ENCODE data around the gene PLD6. TPM values are rescaled to one million over a fixed set of nuclear protein-coding genes. Genes with fewer than 3 reads are reported as not detected.
A peak's percentile ranks its signal among the peaks of the same experiment; 100 is the strongest.

Gene PLD6
- total RNA-seq, 1 donor from 2014 or later = 9.2 TPM

- no peak for DNase-seq
These were observed 51.6 kb downstream of the PLD6 start for GRCh38 chr17:17154556-17154955.

- DNase-seq = no peak
These were observed 52.4 kb downstream of the PLD6 start for GRCh38 chr17:17153709-17154108.

GRCh38 chr17:17153071-17153470 is 53.1 kb downstream of the PLD6 start:
- DNase-seq = no peak

GRCh38 chr17:17152385-17152784 is 53.7 kb downstream of the PLD6 start:
- no peak for DNase-seq

GRCh38 chr17:17151962-17152361 is 54.2 kb downstream of the PLD6 start:
- peak; percentile 92 for DNase-seq

- no peak for DNase-seq
These were observed 54.6 kb downstream of the PLD6 start for GRCh38 chr17:17151541-17151940.

GRCh38 chr17:17151055-17151454 is 55.1 kb downstream of the PLD6 start:
- DNase-seq = no peak

Small RNA genes lying within 50 kb of the gene (small RNA-seq; reads per million reads assigned to genes)
- gene RNU6-767P = not detected

Other genes with a start within 250 kb of the PLD6 start
- not detected for gene TNFRSF13B, start 234.2 kb downstream of the PLD6 start, total RNA-seq
- gene MPRIP, start 163.9 kb downstream of the PLD6 start, total RNA-seq = 126 TPM
- 29.3 TPM for gene FLCN, start 30.8 kb upstream of the PLD6 start, total RNA-seq
- gene COPS3, start 74.9 kb upstream of the PLD6 start, total RNA-seq = 113 TPM
- 5.6 TPM for gene NT5M, start 97.0 kb upstream of the PLD6 start, total RNA-seq